ENCODE data around the gene BRD7. TPM values are rescaled to one million over a fixed set of nuclear protein-coding genes. Genes with fewer than 3 reads are reported as not detected.

Gene BRD7
- total RNA-seq, 2 donors from 2014 or later, result 21.8 to 32.6 TPM

DNA sequence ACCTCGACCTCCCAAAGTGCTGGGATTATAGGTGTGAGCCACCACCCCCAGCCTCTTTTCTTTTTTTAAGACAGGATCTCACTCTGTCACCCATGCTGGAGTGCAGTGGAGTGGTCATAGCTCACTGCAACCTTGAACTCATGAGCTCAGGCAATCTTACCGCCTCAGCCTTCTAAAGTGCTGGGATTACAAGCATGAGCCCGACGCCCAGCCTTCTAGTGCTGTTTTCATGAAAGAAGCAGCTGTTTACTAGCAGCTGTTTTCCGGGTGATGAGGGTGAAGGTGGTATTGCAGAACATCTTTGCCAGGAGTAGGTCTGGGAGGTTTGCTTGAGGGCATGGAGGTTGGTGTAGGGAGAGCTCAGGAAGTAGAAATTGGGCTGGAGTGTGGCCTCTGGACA is 100.4 kb downstream of the BRD7 start:
- ATAC-seq (no peak), DNase-seq (no peak)
- H3K9me3 ChIP-seq, result no peaks in the 10 kb centered on the region
- WGBS, 2 donors, result 69 to 72% methylated on average over 5 of the region's 5 CpGs
- no peaks in the 10 kb centered on the region for H3K36me3 ChIP-seq (replicated peaks in 1 of 2; ENCODE audit: insufficient read depth in 1 of 2, low read depth in 2 of 2)
- no peak overlapping the region for H3K4me3 ChIP-seq
- no peaks in the 10 kb centered on the region for H3K4me1 ChIP-seq
- intact Hi-C loops (cut with DNase I), result no loop called here
- no peak overlapping the region for H3K27ac ChIP-seq
- no peaks in the 10 kb centered on the region for H3K27me3 ChIP-seq
- TF ChIP-seq POLR2A (IDR thresholded peaks at IDR 0.05), result no peak
- TF ChIP-seq, protein P1, sequence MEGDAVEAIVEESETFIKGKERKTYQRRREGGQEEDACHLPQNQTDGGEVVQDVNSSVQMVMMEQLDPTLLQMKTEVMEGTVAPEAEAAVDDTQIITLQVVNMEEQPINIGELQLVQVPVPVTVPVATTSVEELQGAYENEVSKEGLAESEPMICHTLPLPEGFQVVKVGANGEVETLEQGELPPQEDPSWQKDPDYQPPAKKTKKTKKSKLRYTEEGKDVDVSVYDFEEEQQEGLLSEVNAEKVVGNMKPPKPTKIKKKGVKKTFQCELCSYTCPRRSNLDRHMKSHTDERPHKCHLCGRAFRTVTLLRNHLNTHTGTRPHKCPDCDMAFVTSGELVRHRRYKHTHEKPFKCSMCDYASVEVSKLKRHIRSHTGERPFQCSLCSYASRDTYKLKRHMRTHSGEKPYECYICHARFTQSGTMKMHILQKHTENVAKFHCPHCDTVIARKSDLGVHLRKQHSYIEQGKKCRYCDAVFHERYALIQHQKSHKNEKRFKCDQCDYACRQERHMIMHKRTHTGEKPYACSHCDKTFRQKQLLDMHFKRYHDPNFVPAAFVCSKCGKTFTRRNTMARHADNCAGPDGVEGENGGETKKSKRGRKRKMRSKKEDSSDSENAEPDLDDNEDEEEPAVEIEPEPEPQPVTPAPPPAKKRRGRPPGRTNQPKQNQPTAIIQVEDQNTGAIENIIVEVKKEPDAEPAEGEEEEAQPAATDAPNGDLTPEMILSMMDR (IDR thresholded peaks at IDR 0.05), result no peak

GRCh38 chr16:50267651-50268050 is 101.1 kb downstream of the BRD7 start:
- WGBS, 2 donors, result 43 to 62% methylated on average over 3 of the region's 3 CpGs
- ATAC-seq (no peak), DNase-seq (no peak)
- Histone ChIP-seq H3K4me3 (no peak overlapping the region), H3K36me3 (replicated peaks in 1 of 2; ENCODE audit: insufficient read depth in 1 of 2, low read depth in 2 of 2) (no peaks in the 10 kb centered on the region), H3K27me3 (no peaks in the 10 kb centered on the region), H3K9me3 (no peaks in the 10 kb centered on the region), H3K4me1 (no peaks in the 10 kb centered on the region), H3K27ac (peak overlapping the region in 1 of 4 donors; percentile 50)
- TF ChIP-seq, protein P1 (IDR thresholded peaks at IDR 0.05), result no peak
- TF ChIP-seq POLR2A (IDR thresholded peaks at IDR 0.05), result no peak
- intact Hi-C loops (cut with DNase I), result no loop called here

DNA sequence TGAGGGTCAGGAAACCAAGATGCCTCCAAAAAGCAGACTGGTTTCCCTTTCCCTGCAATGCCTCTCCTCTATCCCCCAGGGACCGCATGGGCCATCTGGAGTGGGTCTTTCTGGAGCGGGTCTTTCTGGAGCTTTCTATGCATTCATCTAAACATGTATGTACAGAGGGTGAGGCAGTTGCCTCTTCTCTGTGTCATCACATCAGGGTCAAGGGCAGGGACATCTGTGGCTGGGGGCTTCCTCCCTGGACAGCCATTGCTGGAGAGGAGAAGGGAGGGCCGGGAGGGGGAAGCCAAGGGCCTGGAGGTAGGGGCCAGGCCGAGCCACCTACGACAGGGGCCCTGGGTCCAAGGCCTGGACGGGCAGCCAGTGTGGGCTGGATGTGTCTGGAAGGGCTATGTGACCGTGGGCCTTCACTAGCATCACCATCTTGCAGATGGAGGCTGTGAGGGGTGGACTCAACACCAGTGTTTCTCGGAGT is 101.6 kb downstream of the BRD7 start:
- intact Hi-C loops (cut with DNase I), result no loop called here
- H3K27ac ChIP-seq, result peak overlapping the region in 1 of 4 donors; percentile 50
- H3K4me3 ChIP-seq, result no peak overlapping the region
- H3K4me1 ChIP-seq, result no peaks in the 10 kb centered on the region
- DNase-seq (no peak), ATAC-seq (no peak)
- no peaks in the 10 kb centered on the region for H3K36me3 ChIP-seq (replicated peaks in 1 of 2; ENCODE audit: insufficient read depth in 1 of 2, low read depth in 2 of 2)
- TF ChIP-seq, protein P1 (IDR thresholded peaks at IDR 0.05), result no peak
- TF ChIP-seq POLR2A (IDR thresholded peaks at IDR 0.05), result no peak
- WGBS, 2 donors, result 68 to 80% methylated on average over 7 to 8 of the region's 8 CpGs
- H3K27me3 ChIP-seq, result no peaks in the 10 kb centered on the region
- no peaks in the 10 kb centered on the region for H3K9me3 ChIP-seq

DNA sequence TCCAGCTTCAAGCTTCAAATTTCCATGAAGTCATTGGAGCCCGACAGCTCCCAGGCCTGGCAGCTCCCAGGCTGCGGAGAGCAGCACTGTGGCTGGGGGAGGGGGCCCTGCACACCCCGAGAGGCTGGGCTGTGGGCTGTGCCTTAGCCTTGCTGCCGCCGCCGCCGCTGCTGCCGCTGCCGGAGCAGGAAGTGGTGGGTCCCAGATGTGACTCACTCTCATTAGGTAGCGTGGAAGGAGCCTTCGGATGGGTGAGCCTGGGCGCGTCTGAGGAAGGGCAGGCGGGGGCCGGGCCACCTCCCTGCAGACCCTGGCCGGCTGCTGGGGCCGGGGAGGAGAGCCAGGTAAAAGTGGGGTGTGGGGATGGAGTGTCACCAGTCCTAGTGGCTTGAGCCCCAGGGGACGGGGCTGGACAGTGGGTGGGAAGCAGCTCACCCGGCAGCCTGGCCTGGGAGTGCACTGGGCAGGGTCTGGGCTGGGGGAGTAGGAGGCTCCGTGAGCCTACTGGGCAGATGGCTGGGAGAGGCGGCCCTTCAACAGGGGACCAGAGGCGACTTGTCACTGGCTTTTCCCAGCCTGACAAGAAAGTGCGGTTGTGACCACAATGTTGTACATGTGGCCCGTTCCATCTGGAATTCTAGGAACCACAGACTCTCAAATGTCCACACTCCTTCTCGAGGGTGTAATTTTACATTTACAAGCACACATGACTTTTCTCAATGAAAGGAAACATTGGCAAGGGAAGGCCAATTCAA is 102.3 kb downstream of the BRD7 start, which contains the start of gene ADCY7:
Gene ADCY7, plus strand, starts transcription at position 215 of the 755 bp plus-strand sequence. CDS start 21,629 bp downstream, outside the sequence.
- TF ChIP-seq, protein P1 (IDR thresholded peaks at IDR 0.05), result no peak
- peak in 1 of 3 donors; percentile 23 for TF ChIP-seq POLR2A (IDR thresholded peaks at IDR 0.05)
- Histone ChIP-seq H3K4me1 (no peaks in the 10 kb centered on the region), H3K9me3 (no peaks in the 10 kb centered on the region), H3K27ac (peak within 1 kb of the TSS in 1 of 4 donors; percentile 50), H3K27me3 (no peaks in the 10 kb centered on the region), H3K4me3 (no peak within 1 kb of the TSS), H3K36me3 (replicated peaks in 1 of 2; ENCODE audit: insufficient read depth in 1 of 2, low read depth in 2 of 2) (no peaks in the 10 kb centered on the region)
- intact Hi-C loops (cut with DNase I), result no loop called here
- ATAC-seq (peak; percentile 46), DNase-seq (peak in 3 of 4 donors; percentile 36 to 63 (median 36))
- WGBS, 2 donors, result 56 to 77% methylated on average over 24 to 25 of the region's 25 CpGs

Small RNA genes lying within 50 kb of the gene (microRNA-seq; reads per million reads assigned to microRNA genes)
- gene MIR6771 (ENCODE audit: borderline number of aligned reads in 2 of 2, borderline replicate concordance in 2 of 2), result 0 reads per million in 2 donors

Small RNA genes lying within 50 kb of the gene (small RNA-seq; reads per million reads assigned to genes)
- not detected for gene MIR6771

Other genes with a start within 250 kb of the BRD7 start
- gene TENT4B, start 215.7 kb downstream of the BRD7 start, total RNA-seq, result 1 to 10 TPM; 2.0 to 7.0 TPM
- 1 to 10 TPM; 4.9 to 8.6 TPM for gene ADCY7, start 102.4 kb downstream of the BRD7 start, total RNA-seq
- gene NKD1, start 179.4 kb upstream of the BRD7 start, total RNA-seq, result 1 to 10 TPM; 2.0 to 4.9 TPM